Adrenal gland (tissue), 5 donors: ENCODE measurements around the gene RSPO3.

Experiments
- CTCF ChIP-seq, 6 experiments: fragments of 450-650 bp in 4 of 6; fragments of 200-600 bp in 2 of 6; sonication (generic) in 1 of 6; IDR thresholded peaks; 1 replicate in 5 of 6; 2 replicates in 1 of 6; pipeline versions ENCODE4 v1.5.1 to v1.8.0; 2016 to 2021; ENCODE audit warnings: antibody characterized with exemption in 6 of 6, mild to moderate bottlenecking in 2 of 6, moderate library complexity in 1 of 6
- POLR2A ChIP-seq, 2 donors: fragments of 450-650 bp; IDR thresholded peaks; one replicate each; pipeline ENCODE4 v1.6.1; 2017; ENCODE audit warnings: antibody characterized with exemption in 2 of 2, mild to moderate bottlenecking in 2 of 2, moderate library complexity in 1 of 2
- donor health status: DM: no; HTN: no; CAD: no.

- TF ChIP-seq CTCF (IDR thresholded peaks at IDR 0.05) (no peak), POLR2A (IDR thresholded peaks at IDR 0.05) (no peak)
These were observed 28.5 kb downstream of the RSPO3 start for GRCh38 chr6:127146932-127147331.
